Measurements from ENCODE around the gene ZNF804B.

DNA sequence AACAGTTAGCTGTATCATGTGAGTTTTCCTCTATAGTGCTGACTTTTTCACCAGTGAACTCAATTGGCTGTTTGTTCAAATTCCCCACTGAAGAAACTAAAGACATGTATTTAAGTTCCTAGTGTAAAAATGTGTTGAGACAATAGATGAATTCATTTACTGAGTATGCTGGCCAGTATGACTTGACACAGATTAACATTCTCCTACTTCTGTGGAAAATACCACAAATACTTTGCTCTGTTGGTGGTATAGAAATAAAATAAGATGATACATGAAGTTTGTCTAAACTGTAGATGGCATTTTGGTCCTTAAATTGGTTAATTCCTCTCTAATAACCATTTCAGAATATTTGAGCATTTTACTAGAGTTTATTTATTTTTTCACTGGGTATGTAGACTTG is 263.7 kb downstream of the ZNF804B start:
- no peak for TF ChIP-seq POLR2AphosphoS5 (IDR thresholded peaks at IDR 0.05)
- TF ChIP-seq, protein P1, sequence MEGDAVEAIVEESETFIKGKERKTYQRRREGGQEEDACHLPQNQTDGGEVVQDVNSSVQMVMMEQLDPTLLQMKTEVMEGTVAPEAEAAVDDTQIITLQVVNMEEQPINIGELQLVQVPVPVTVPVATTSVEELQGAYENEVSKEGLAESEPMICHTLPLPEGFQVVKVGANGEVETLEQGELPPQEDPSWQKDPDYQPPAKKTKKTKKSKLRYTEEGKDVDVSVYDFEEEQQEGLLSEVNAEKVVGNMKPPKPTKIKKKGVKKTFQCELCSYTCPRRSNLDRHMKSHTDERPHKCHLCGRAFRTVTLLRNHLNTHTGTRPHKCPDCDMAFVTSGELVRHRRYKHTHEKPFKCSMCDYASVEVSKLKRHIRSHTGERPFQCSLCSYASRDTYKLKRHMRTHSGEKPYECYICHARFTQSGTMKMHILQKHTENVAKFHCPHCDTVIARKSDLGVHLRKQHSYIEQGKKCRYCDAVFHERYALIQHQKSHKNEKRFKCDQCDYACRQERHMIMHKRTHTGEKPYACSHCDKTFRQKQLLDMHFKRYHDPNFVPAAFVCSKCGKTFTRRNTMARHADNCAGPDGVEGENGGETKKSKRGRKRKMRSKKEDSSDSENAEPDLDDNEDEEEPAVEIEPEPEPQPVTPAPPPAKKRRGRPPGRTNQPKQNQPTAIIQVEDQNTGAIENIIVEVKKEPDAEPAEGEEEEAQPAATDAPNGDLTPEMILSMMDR (IDR thresholded peaks at IDR 0.05) = no peak
